GM23338 (cell line): ENCODE measurements around the gene AFAP1. TPM values are rescaled to one million over a fixed set of nuclear protein-coding genes. Genes with fewer than 3 reads are reported as not detected.

ENCODE experiments used
- ATAC-seq: fragments of 200-7000 bp; cut with Tn5 transposase; 3 replicates; pipeline ENCODE4 v1.9.1; 2020
- DNase-seq: peaks from one replicate; pipeline ENCODE4 v3.0.0-alpha.2; 2015; ENCODE audit warnings: low spot score
- H2AFZ ChIP-seq: fragments of 200-600 bp; sonication (generic); 2 replicates; pipeline ENCODE4 v1.8.0; 2016; ENCODE audit warnings: antibody characterized with exemption, mild to moderate bottlenecking, moderate library complexity
- H3F3A ChIP-seq: fragments of 200-600 bp; sonication (generic); replicated peaks from 2 replicates; pipeline ENCODE4 v1.8.0; 2017; ENCODE audit warnings: antibody characterized with exemption, mixed run types, low read depth
- H3K27ac ChIP-seq: fragments of 200-600 bp; sonication (generic); 2 replicates; pipeline ENCODE4 v1.6.1; 2016; ENCODE audit warnings: low read depth
- H3K27me3 ChIP-seq: fragments of 200-600 bp; sonication (generic); 2 replicates; pipeline ENCODE4 v1.8.0; 2016; ENCODE audit warnings: mild to moderate bottlenecking, mixed run types, moderate library complexity; ENCODE audit not compliant: insufficient read depth
- H3K36me3 ChIP-seq: fragments of 200-600 bp; sonication (generic); 2 replicates; pipeline ENCODE4 v1.8.0; 2016; ENCODE audit warnings: mild to moderate bottlenecking; ENCODE audit not compliant: insufficient read depth
- H3K4me1 ChIP-seq: fragments of 200-600 bp; sonication (generic); 2 replicates; pipeline ENCODE4 v1.8.0; 2016; ENCODE audit warnings: mild to moderate bottlenecking, moderate library complexity; ENCODE audit not compliant: insufficient read depth
- H3K4me2 ChIP-seq: fragments of 200-600 bp; sonication (generic); 2 replicates; pipeline ENCODE4 v1.7.1; 2017; ENCODE audit warnings: mixed run types
- H3K4me3 ChIP-seq: fragments of 200-600 bp; sonication (generic); 2 replicates; pipeline ENCODE4 v1.6.1; 2016; ENCODE audit warnings: mixed run types
- H3K79me2 ChIP-seq: fragments of 200-600 bp; sonication (generic); replicated peaks from 2 replicates; pipeline ENCODE4 v1.8.0; 2017; ENCODE audit warnings: mild to moderate bottlenecking; ENCODE audit not compliant: insufficient read depth
- H3K9me2 ChIP-seq: fragments of 200-600 bp; sonication (generic); 2 replicates; pipeline ENCODE4 v1.8.0; 2017; ENCODE audit not compliant: insufficient read depth
- H4K20me1 ChIP-seq: fragments of 200-600 bp; sonication (generic); replicated peaks from 2 replicates; pipeline ENCODE4 v1.8.0; 2017; ENCODE audit warnings: mild to moderate bottlenecking; ENCODE audit not compliant: insufficient read depth
- H3K27ac Mint-ChIP-seq: 2 replicates; pipeline ENCODE4 v1.8.0; 2020; ENCODE audit warnings: inconsistent platforms, mild to moderate bottlenecking, moderate library complexity, mixed read lengths
- H3K27me3 Mint-ChIP-seq: 3 replicates; pipeline ENCODE4 v1.8.0; 2022; ENCODE audit warnings: low read depth, mild to moderate bottlenecking, moderate library complexity, mixed read lengths, inconsistent platforms; ENCODE audit not compliant: insufficient read depth, poor library complexity
- H3K36me3 Mint-ChIP-seq: 3 replicates; pipeline ENCODE4 v1.8.0; 2021; ENCODE audit warnings: low read depth, mild to moderate bottlenecking, inconsistent platforms, moderate library complexity, mixed read lengths
- H3K4me1 Mint-ChIP-seq: 3 replicates; pipeline ENCODE4 v1.8.0; 2020; ENCODE audit warnings: mild to moderate bottlenecking, inconsistent platforms, mixed read lengths
- H3K4me3 Mint-ChIP-seq: 3 replicates; pipeline ENCODE4 v1.8.0; 2021; ENCODE audit warnings: moderate library complexity, mild to moderate bottlenecking, inconsistent platforms, mixed read lengths
- H3K9me3 Mint-ChIP-seq: 3 replicates; pipeline ENCODE4 v1.8.0; 2020; ENCODE audit warnings: moderate library complexity, mild to moderate bottlenecking, inconsistent platforms, mixed read lengths
- CREB1 ChIP-seq: fragments of 250-450 bp; sonication (Bioruptor Pico); IDR thresholded peaks from 2 replicates; pipeline ENCODE4 v1.5.0; 2020; ENCODE audit warnings: low read depth, mild to moderate bottlenecking, moderate library complexity
- EZH2 ChIP-seq: fragments of 200-600 bp; sonication (generic); IDR thresholded peaks from one replicate; pipeline ENCODE4 v1.8.0; 2017; ENCODE audit warnings: antibody characterized with exemption, mild to moderate bottlenecking, low read depth; ENCODE audit not compliant: unreplicated experiment
- EZH2phosphoT487 ChIP-seq: fragments of 200-600 bp; sonication (generic); IDR thresholded peaks from one replicate; pipeline ENCODE4 v1.8.1; 2018; ENCODE audit warnings: antibody characterized with exemption; ENCODE audit not compliant: unreplicated experiment
- JUNB ChIP-seq: IDR thresholded peaks from one replicate; pipeline ENCODE4 v1.6.1; 2016; ENCODE audit warnings: antibody characterized with exemption; ENCODE audit not compliant: unreplicated experiment
- NANOG ChIP-seq: IDR thresholded peaks from 2 replicates; pipeline ENCODE4 v1.6.1; 2016; ENCODE audit warnings: antibody characterized with exemption, borderline replicate concordance
- POLR2AphosphoS5 ChIP-seq: IDR thresholded peaks from 2 replicates; pipeline ENCODE4 v1.6.1; 2016; ENCODE audit warnings: antibody characterized with exemption, low read depth
- ZNF114 ChIP-seq: fragments of 250-450 bp; sonication (Bioruptor Pico); IDR thresholded peaks from 2 replicates; pipeline ENCODE4 v1.5.0; 2020; ENCODE audit warnings: mild to moderate bottlenecking, moderate library complexity
- polyA plus RNA-seq: library from polyadenylated mRNA; unstranded; fragments of >200 nt; fragmentation: Nextera tagmentation; extraction: Ambion mirVana; gene quantifications from 2 replicates; pipeline ENCODE4 v1.2.1, GENCODE V29; 2016
- total RNA-seq: library from RNA; depleted of rRNA; stranded (reverse); fragments of >200 nt; shearing (Covaris generic); gene quantifications from 2 replicates; pipeline ENCODE4 v1.2.3, GENCODE V29; 2014
- TF ChIP-seq, protein P1 (sequence below): IDR thresholded peaks from one replicate; pipeline ENCODE4 v1.6.1; 2018; ENCODE audit warnings: antibody characterized with exemption; ENCODE audit not compliant: unreplicated experiment
- TF ChIP-seq, protein P2 (sequence below): IDR thresholded peaks from 2 replicates; pipeline ENCODE4 v1.6.1; 2016; ENCODE audit warnings: antibody characterized with exemption
- TF ChIP-seq, protein P3 (sequence below), 2 experiments: fragments of 200-600 bp in 1 of 2; sonication (generic) in 1 of 2; conservative IDR thresholded peaks; 2 replicates each; pipeline versions ENCODE4 v1.5.1 to v1.6.1; 2016 to 2017; ENCODE audit warnings: antibody characterized with exemption in 2 of 2, low read depth in 2 of 2, mild to moderate bottlenecking in 2 of 2, moderate library complexity in 1 of 2

The AFAP1 gene
- total and polyA plus RNA-seq, 2 experiments from 2014 or later: 6.5 to 21.5 TPM

- Mint-ChIP-seq H3K9me3 (no peaks in the 10 kb centered on the region), H3K4me1 (peaks cover 52% of the 10 kb centered on the region), H3K27me3 (peaks cover 1% of the 10 kb centered on the region), H3K4me3 (no peak overlapping the region), H3K27ac (peak overlapping the region; percentile 2; the same call in 1 of the 2 replicates), H3K36me3 (peaks cover 12% of the 10 kb centered on the region)
- Histone ChIP-seq H3K4me3 (no peak overlapping the region), H3K4me1 (peaks cover 30% of the 10 kb centered on the region), H3K9me2 (no peaks in the 10 kb centered on the region), H3K36me3 (no peaks in the 10 kb centered on the region), H3K27me3 (no peaks in the 10 kb centered on the region), H3F3A (no peaks in the 10 kb centered on the region), H3K4me2 (no peak overlapping the region), H3K79me2 (peaks cover 21% of the 10 kb centered on the region; the same call in 1 of the 2 replicates), H2AFZ (no peak overlapping the region), H3K27ac (peak overlapping the region; percentile 76), H4K20me1 (no peaks in the 10 kb centered on the region)
- TF ChIP-seq, protein P1, sequence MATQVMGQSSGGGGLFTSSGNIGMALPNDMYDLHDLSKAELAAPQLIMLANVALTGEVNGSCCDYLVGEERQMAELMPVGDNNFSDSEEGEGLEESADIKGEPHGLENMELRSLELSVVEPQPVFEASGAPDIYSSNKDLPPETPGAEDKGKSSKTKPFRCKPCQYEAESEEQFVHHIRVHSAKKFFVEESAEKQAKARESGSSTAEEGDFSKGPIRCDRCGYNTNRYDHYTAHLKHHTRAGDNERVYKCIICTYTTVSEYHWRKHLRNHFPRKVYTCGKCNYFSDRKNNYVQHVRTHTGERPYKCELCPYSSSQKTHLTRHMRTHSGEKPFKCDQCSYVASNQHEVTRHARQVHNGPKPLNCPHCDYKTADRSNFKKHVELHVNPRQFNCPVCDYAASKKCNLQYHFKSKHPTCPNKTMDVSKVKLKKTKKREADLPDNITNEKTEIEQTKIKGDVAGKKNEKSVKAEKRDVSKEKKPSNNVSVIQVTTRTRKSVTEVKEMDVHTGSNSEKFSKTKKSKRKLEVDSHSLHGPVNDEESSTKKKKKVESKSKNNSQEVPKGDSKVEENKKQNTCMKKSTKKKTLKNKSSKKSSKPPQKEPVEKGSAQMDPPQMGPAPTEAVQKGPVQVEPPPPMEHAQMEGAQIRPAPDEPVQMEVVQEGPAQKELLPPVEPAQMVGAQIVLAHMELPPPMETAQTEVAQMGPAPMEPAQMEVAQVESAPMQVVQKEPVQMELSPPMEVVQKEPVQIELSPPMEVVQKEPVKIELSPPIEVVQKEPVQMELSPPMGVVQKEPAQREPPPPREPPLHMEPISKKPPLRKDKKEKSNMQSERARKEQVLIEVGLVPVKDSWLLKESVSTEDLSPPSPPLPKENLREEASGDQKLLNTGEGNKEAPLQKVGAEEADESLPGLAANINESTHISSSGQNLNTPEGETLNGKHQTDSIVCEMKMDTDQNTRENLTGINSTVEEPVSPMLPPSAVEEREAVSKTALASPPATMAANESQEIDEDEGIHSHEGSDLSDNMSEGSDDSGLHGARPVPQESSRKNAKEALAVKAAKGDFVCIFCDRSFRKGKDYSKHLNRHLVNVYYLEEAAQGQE: no peak
- TF ChIP-seq ZNF114: no peak
- TF ChIP-seq, protein P2, sequence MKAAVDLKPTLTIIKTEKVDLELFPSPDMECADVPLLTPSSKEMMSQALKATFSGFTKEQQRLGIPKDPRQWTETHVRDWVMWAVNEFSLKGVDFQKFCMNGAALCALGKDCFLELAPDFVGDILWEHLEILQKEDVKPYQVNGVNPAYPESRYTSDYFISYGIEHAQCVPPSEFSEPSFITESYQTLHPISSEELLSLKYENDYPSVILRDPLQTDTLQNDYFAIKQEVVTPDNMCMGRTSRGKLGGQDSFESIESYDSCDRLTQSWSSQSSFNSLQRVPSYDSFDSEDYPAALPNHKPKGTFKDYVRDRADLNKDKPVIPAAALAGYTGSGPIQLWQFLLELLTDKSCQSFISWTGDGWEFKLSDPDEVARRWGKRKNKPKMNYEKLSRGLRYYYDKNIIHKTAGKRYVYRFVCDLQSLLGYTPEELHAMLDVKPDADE: no peak
- TF ChIP-seq, protein P3, sequence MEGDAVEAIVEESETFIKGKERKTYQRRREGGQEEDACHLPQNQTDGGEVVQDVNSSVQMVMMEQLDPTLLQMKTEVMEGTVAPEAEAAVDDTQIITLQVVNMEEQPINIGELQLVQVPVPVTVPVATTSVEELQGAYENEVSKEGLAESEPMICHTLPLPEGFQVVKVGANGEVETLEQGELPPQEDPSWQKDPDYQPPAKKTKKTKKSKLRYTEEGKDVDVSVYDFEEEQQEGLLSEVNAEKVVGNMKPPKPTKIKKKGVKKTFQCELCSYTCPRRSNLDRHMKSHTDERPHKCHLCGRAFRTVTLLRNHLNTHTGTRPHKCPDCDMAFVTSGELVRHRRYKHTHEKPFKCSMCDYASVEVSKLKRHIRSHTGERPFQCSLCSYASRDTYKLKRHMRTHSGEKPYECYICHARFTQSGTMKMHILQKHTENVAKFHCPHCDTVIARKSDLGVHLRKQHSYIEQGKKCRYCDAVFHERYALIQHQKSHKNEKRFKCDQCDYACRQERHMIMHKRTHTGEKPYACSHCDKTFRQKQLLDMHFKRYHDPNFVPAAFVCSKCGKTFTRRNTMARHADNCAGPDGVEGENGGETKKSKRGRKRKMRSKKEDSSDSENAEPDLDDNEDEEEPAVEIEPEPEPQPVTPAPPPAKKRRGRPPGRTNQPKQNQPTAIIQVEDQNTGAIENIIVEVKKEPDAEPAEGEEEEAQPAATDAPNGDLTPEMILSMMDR (conservative IDR thresholded peaks at IDR 0.05; ENCODE audit: low read depth in 2 of 2): no peak
- TF ChIP-seq JUNB: no peak
- no peak for TF ChIP-seq EZH2phosphoT487
- DNase-seq (peak; percentile 22), ATAC-seq (no peak)
Observed at GRCh38 chr4:7862561-7863192, 77.0 kb downstream of the AFAP1 start.

- Histone ChIP-seq H3K4me2 (0 out of 2 replicates have a peak overlapping the region, but pooled peaks have one; percentile 5), H3K4me3 (no peak overlapping the region), H3F3A (no peaks in the 10 kb centered on the region), H3K79me2 (peaks cover 33% of the 10 kb centered on the region; the same call in 1 of the 2 replicates), H3K27ac (peak overlapping the region; percentile 93), H3K4me1 (peaks cover 28% of the 10 kb centered on the region), H4K20me1 (no peaks in the 10 kb centered on the region), H3K9me2 (no peaks in the 10 kb centered on the region), H2AFZ (no peak overlapping the region), H3K36me3 (no peaks in the 10 kb centered on the region; the same call in 1 of the 2 replicates), H3K27me3 (no peaks in the 10 kb centered on the region)
- Mint-ChIP-seq H3K27ac (peak overlapping the region; percentile 39), H3K4me3 (peak overlapping the region; percentile 45), H3K9me3 (no peaks in the 10 kb centered on the region), H3K4me1 (peaks cover 55% of the 10 kb centered on the region), H3K36me3 (peaks cover 7% of the 10 kb centered on the region; the same call in 2 of the 3 replicates), H3K27me3 (peaks cover 4% of the 10 kb centered on the region)
- peak; percentile 82 for ATAC-seq
- DNase-seq: peak; percentile 81
- peak; percentile 83 for TF ChIP-seq NANOG
- no peak; the same call in 1 of the 2 replicates for TF ChIP-seq ZNF114
- TF ChIP-seq, protein P1: no peak
- no peak for TF ChIP-seq POLR2AphosphoS5
- TF ChIP-seq EZH2: no peak
- peak; percentile 30; the same call in 1 of the 2 replicates for TF ChIP-seq CREB1 (CRISPR knock-in tag)
- no peak for TF ChIP-seq EZH2phosphoT487
Observed at GRCh38 chr4:7861440-7861881, 78.2 kb downstream of the AFAP1 start.
